ENCODE results near the gene MXI1.

MXI1 gene

DNA sequence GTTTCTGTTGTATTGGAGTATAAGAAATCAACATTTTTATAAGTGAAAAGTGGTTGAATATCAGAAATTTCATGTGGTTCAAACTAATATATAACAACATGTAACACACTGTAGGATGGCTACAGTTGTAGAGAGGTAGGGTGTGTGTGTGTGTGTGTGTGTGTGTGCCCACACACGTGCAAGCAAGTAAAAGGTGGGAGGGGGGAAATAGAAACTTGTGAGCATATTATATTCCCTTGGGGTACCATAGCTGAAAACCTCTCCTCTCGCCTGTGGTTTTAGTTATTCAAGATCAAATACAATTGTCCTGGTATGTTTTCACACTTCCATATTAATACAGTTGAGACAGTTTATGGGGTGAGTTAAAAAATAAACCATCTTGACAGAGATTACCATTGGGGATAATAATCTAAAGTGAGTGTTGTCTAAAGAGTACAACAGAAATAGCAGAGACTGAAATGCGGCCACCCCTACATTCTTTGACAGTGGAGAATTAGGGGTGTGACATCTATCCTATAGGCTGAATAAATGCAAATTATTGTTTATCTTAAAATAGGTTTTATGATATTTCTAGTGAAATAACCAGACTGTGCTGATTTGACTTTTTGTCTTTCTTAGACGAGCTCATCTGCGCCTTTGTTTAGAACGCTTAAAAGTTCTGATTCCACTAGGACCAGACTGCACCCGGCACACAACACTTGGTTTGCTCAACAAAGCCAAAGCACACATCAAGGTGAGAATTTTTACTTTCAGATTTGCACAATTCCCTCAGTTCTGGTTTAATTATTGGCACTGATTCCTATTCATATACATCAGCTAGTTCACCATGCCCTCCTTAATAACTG, 71.4 kb downstream of the MXI1 start:
- no peak for DNase-seq

- peak; percentile 30 for DNase-seq
Measured at GRCh38 chr10:110279407-110279986, 72.1 kb downstream of the MXI1 start.

- no peak for DNase-seq
Measured at GRCh38 chr10:110284262-110284661, 76.9 kb downstream of the MXI1 start.

DNA sequence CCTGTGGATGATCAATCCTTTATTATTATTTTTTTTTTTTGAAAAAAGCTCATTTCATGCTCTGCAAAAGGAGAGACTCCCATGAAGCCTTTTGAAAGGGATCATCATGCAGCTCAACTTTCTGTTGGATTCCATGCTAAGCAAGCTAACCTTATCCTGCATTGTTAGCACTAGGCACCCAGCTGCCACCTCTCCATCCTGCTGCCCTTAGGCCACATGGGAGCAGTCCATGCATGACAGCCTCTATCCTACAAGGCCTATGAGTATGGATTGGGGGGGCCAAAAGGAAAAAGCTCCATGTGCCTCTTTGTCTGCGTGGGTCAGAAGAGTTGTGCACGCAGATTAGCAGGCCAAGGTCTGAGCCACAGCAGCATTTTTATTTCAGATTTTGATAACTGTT, 78.1 kb downstream of the MXI1 start:
- no peak for DNase-seq

DNA sequence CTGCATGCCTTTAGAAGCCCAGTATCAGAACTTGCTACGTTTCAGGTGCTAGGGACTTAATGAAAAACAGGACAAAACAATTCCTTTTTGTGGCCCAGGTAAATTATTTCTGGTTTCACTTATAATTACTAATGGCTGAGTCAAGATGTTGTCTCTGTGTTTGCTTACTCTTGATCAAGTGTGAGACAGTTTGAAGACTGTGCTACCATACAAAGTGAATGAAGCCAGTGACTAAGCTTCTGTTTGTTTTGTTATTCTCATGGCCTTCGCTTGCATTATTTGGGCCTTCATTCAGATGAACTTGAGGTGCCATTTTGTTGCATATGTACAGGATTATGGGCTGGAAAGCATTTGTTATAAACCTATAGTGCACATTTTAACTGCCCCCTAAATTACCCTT, 79.4 kb downstream of the MXI1 start:
- no peak for DNase-seq

- DNase-seq, result no peak
Measured at GRCh38 chr10:110296966-110297365, 89.6 kb downstream of the MXI1 start.

DNA sequence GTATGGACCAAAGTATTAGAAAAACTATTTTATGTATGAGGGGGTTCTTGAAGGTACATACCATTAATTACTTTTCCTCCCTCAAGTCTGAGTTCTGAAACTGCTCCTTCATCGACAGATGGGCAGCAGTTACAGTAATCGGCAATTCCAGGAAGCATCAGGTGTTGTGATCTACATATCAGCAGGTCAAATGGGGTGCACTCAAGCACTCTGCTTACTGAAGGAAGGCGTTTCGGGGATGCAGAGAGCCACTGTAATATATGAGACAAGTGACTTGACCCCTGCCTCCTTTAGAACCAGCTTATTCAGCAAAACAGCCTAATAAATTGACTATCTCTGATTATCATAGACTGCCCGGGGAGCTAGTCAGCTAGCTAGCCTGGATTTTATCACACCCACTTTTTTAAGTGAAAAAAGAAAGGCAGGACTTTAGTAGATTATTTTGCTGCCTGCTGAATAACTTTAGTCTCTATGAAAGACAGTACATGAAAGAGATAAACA, 93.1 kb downstream of the MXI1 start:
- DNase-seq, result no peak

DNA sequence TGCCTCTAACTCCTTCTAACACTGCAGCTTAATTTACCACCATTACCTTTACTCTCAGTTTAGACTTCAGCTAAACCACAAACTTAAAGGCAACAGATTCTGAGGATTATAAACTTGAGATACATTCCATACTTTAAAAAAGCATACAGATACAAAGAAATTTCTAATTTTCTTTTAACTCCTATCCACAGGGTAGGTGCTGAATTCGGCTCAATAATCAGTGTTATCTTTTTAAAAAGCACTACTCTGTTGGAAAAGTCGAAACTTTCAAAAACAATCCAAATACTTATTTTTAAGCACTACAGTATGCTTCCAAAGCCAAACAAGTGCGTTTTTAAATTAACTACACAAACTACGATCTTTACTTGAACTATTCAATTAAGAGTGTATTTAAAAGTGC, 96.3 kb downstream of the MXI1 start:
- no peak for DNase-seq

DNA sequence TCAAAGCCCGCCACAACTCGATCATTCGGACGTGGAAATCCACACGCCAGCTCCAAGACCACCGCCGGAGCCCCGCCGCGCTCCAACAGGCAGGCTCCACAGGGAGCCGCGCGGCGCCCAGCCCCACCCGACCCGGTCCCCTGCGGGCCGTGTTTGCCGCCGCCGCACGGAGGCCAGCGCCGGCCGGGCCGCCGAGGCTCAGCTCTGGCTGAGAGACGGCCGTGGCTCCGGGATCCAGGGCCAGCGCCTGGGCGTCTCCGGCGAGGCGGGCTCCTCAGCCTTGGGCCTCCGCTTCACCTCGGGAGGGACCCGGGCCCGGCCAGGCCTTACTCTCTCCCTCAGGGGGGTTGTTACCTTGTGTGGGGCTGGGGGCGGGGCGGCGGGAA, 97.0 kb downstream of the MXI1 start:
- no peak for DNase-seq

GRCh38 chr10:110304780-110305421, 97.5 kb downstream of the MXI1 start, which contains the start of gene SMNDC1:
SMNDC1 (minus strand) TSS chr10:110304920; CDS start chr10:110303587, 1,333 bp downstream.
- peak; percentile 93 for DNase-seq

- DNase-seq, result peak; percentile 61
Measured at GRCh38 chr10:110305767-110306451, 98.5 kb downstream of the MXI1 start.

DNA sequence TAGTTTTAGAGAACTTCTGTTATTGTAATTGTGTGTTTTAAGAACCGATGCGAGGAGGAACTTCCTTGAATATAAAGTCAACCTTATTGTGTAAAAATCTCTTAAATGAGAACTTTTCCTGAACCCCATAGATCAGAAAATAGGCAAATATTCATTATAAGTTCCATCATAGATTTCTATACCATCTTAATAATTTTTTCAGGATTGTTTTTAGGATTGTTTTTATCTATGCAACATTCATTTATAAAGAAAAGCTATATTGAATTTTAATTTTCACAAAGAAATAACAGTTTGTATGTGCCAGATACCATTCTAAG, 99.0 kb downstream of the MXI1 start:
- DNase-seq, result no peak

GRCh38 chr10:110307805-110308204, 100.4 kb downstream of the MXI1 start:
- DNase-seq, result no peak

GRCh38 chr10:110310741-110311140, 103.3 kb downstream of the MXI1 start:
- DNase-seq, result no peak

- peak; percentile 44 for DNase-seq
Measured at GRCh38 chr10:110311357-110311949, 104.0 kb downstream of the MXI1 start.

GRCh38 chr10:110312206-110312605, 104.8 kb downstream of the MXI1 start:
- no peak for DNase-seq

DNA sequence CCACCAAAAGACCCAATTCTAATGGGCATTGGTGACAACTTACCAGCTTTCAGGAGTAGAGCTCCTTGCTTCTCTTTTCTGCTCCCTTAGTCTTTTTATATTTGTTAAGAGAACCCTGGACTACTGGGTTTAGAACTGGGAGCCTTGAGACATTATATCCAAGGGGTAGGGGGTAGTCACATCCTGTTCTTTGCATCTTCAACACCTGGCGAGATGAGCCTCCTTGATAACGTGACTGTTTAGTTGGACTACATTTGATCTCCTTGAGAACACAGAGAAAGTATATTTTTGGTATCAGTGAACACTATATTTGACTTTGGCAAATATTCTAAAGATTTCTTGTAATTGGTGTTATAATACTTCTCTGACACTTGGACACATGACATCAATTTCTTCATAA, 106.3 kb downstream of the MXI1 start:
- DNase-seq, result no peak

DNA sequence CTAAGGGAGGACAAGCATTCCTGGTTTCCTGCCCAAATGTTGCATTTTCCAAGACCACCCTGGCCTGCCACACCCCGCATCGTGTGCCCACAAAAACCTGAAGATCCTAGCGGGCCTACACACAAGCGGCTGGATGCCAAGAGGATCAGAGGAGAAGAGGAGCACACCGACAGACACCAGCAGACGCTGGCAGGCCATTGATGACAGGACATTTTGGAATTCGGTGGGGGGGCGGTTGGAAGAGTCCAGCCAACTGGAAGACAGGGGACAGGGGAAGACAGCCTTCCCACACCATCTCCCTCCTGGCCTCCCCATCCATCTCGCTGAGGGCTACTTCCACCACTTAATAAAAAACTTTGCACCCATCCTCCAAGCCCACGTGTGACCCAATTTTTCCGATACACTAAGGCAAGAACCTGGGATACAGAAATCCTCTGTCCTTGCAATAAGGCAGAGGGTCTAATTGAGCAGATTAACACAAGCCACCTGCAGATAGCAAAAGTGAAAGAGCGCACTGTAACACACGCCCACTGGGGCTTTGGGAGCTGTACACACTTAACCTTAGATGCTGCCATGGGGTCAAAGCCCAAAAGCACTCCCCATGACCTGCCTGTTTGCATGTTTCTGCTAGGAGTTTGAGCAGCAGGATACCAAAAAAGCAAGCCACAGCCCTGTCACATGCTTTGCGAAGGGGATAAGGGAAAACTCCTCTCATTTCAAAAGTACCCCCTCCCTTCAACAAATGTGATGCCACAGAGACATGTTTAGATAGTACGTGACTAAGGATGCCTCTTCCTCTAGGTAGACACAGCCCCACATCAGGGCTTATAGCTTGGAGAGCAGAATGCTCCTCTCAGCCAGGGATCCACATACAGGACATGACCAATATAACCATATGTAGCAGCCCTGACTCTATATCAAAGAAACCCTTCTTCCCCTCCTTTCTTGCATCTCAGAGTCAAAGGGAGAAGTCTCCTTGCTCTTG, 110.8 kb downstream of the MXI1 start:
- no peak for DNase-seq

DNA sequence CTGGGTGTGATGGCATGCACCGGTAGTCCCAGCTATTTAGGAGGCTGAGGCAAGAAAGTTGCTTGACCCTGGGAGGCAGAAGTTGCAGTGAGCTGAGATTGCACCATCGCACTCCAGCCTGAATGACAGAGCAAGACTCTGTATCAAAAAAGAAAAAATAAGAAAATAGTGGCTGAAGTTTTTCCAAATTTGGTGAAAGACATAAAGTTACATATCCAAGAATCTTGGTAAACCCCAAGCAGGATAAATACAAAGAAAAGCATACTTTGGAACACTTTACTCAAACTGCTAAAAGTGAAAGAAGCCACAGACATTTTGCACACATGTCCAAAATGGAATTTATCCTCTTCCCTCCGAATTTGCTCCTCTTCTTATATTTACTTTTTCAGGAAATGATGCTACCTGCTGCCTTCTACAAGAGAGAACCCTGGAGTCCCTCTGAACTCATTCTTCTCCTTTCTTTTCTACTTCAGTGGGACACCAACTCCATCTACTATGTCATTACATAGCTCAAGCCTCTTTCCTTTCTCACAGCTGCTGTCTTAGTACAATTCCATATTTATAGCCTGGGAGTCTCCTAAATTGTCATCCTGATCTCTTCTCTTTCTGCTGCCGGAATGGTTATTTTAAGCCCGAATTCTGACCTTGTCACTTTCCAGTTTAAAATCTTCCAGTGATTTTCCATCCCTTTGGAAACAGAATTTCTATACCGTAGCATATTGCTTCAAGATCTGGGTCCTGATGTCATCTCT, 114.6 kb downstream of the MXI1 start:
- no peak for DNase-seq

GRCh38 chr10:110323503-110323902, 116.1 kb downstream of the MXI1 start:
- no peak for DNase-seq

- no peak for DNase-seq
Measured at GRCh38 chr10:110324201-110324804, 116.9 kb downstream of the MXI1 start.

Measured in NCI-H2227 treated with DMSO at 0.1 percent for 48 hours (cell line).